IMR-90 (cell line): Measurements from ENCODE around the gene MSN. TPM values are rescaled to one million over a fixed set of nuclear protein-coding genes. Genes with fewer than 3 reads are reported as not detected.

Experiments used
- ATAC-seq: fragments of 200-7000 bp; cut with Tn5 transposase; 2 replicates; pipeline ENCODE4 v1.9.1; 2020; ENCODE audit warnings: low read depth, mild to moderate bottlenecking, moderate library complexity
- BruUV-seq: library from RNA; stranded (reverse); fragments of 400-500 nt; replicated peaks from 2 replicates; lab custom pipeline; 2021; lab: Mats Ljungman, UMichigan
- CTCF ChIA-PET: fragments of 300-600 bp; formaldehyde crosslinking; extraction: SDS; loops from one replicate; lab custom pipeline; 2021; ENCODE audit warnings: antibody characterized with exemption; lab: Yijun Ruan, JAX
- POLR2A ChIA-PET: fragments of 300-600 bp; sonication (Branson Sonifier 250); formaldehyde crosslinking; loops from one replicate; lab custom pipeline; 2022; ENCODE audit warnings: antibody characterized with exemption; ENCODE audit not compliant: unreplicated experiment; lab: Charles Lee
- DNase-seq: peaks from one replicate; pipeline ENCODE4 v3.0.0; 2013
- H2AFZ ChIP-seq: replicated peaks from 2 replicates; pipeline ENCODE3; 2013; ENCODE audit warnings: low read length, mild to moderate bottlenecking; ENCODE audit not compliant: poor library complexity
- H2AK5ac ChIP-seq: 2 replicates; pipeline ENCODE4 v1.6.1; 2013; ENCODE audit warnings: low read depth, low read length, inconsistent platforms
- H2AK9ac ChIP-seq: replicated peaks from 2 replicates; pipeline ENCODE3; 2013; ENCODE audit warnings: mild to moderate bottlenecking, low read depth, low read length, moderate library complexity; ENCODE audit not compliant: poor library complexity
- H2BK120ac ChIP-seq: 2 replicates; pipeline ENCODE4 v1.6.1; 2013; ENCODE audit warnings: low read depth, low read length, inconsistent platforms
- H2BK15ac ChIP-seq: 3 replicates; pipeline ENCODE4 v1.6.1; 2013; ENCODE audit warnings: low read depth, low read length, inconsistent platforms
- H2BK20ac ChIP-seq: 2 replicates; pipeline ENCODE4 v1.6.1; 2013; ENCODE audit warnings: low read depth, mild to moderate bottlenecking, inconsistent platforms, low read length, moderate library complexity
- H2BK5ac ChIP-seq: 2 replicates; pipeline ENCODE4 v1.6.1; 2013; ENCODE audit warnings: mild to moderate bottlenecking, low read depth, low read length, inconsistent platforms; ENCODE audit not compliant: poor library complexity, severe bottlenecking
- H3K14ac ChIP-seq: replicated peaks from 2 replicates; pipeline ENCODE4 v1.6.1; 2013; ENCODE audit warnings: low read depth, low read length, inconsistent platforms
- H3K18ac ChIP-seq: 2 replicates; pipeline ENCODE4 v1.6.1; 2013; ENCODE audit warnings: low read depth, low read length, control low read depth
- H3K23ac ChIP-seq: 2 replicates; pipeline ENCODE4 v1.6.1; 2013; ENCODE audit warnings: low read depth, low read length, inconsistent platforms
- H3K27ac ChIP-seq: 2 replicates; pipeline ENCODE4 v1.5.1; 2013; ENCODE audit warnings: mild to moderate bottlenecking, control low read depth, low read length; ENCODE audit not compliant: insufficient read depth
- H3K27me3 ChIP-seq: 2 replicates; pipeline ENCODE4 v1.6.1; 2013; ENCODE audit warnings: low read length; ENCODE audit not compliant: control insufficient read depth, insufficient read depth
- H3K36me3 ChIP-seq: 2 replicates; pipeline ENCODE4 v1.6.1; 2013; ENCODE audit warnings: low read length, mixed read lengths; ENCODE audit not compliant: control insufficient read depth, insufficient read depth
- H3K4ac ChIP-seq: 2 replicates; pipeline ENCODE4 v1.6.1; 2013; ENCODE audit warnings: low read depth, low read length, inconsistent platforms
- H3K4me1 ChIP-seq: 2 replicates; pipeline ENCODE4 v1.6.1; 2013; ENCODE audit warnings: low read length, mixed read lengths; ENCODE audit not compliant: control insufficient read depth, insufficient read depth
- H3K4me2 ChIP-seq: 2 replicates; pipeline ENCODE4 v1.6.1; 2013; ENCODE audit warnings: low read depth, mild to moderate bottlenecking, control low read depth, low read length, moderate library complexity
- H3K4me3 ChIP-seq: 2 replicates; pipeline ENCODE4 v1.5.1; 2013; ENCODE audit warnings: low read depth, mild to moderate bottlenecking, control low read depth, low read length, moderate library complexity; ENCODE audit not compliant: insufficient read depth
- H3K56ac ChIP-seq: 2 replicates; pipeline ENCODE4 v1.6.1; 2013; ENCODE audit warnings: low read length, inconsistent platforms; ENCODE audit not compliant: insufficient read depth; ENCODE audit errors: extremely low read depth
- H3K79me1 ChIP-seq, 2 experiments: 2 replicates each; pipeline ENCODE4 v1.6.1; 2013; ENCODE audit warnings: low read length in 2 of 2, inconsistent platforms in 1 of 2, low read depth in 1 of 2
- H3K9ac ChIP-seq: 2 replicates; pipeline ENCODE4 v1.6.1; 2013; ENCODE audit warnings: low read depth, low read length, control low read depth
- H3K9me1 ChIP-seq: 2 replicates; pipeline ENCODE4 v1.6.1; 2013; ENCODE audit warnings: low read length, inconsistent platforms; ENCODE audit not compliant: insufficient read depth
- H3K9me3 ChIP-seq: 2 replicates; pipeline ENCODE4 v1.6.1; 2013; ENCODE audit warnings: low read length; ENCODE audit not compliant: control insufficient read depth, insufficient read depth
- H4K20me1 ChIP-seq: 2 replicates; pipeline ENCODE4 v1.6.1; 2013; ENCODE audit warnings: low read length, inconsistent platforms; ENCODE audit not compliant: insufficient read depth
- H4K5ac ChIP-seq: 2 replicates; pipeline ENCODE4 v1.6.1; 2013; ENCODE audit warnings: mild to moderate bottlenecking, low read depth, low read length, control low read depth
- H4K8ac ChIP-seq, 2 experiments: 2 replicates each; pipeline ENCODE4 v1.6.1; 2013; ENCODE audit warnings: low read depth in 2 of 2, low read length in 2 of 2, control low read depth in 1 of 2, inconsistent platforms in 1 of 2
- H4K91ac ChIP-seq: 2 replicates; pipeline ENCODE4 v1.6.1; 2013; ENCODE audit warnings: low read depth, low read length, inconsistent platforms; ENCODE audit not compliant: insufficient read depth
- BHLHE40 ChIP-seq: fragments of 150-350 bp; IDR thresholded peaks from 2 replicates; pipeline ENCODE4 v1.6.1; 2016; ENCODE audit warnings: mild to moderate bottlenecking, low read depth, low read length
- CHD1 ChIP-seq: IDR thresholded peaks from 2 replicates; pipeline ENCODE4 v1.6.1; 2012; ENCODE audit warnings: low read depth, low read length, improper control_type of control experiment
- FOS ChIP-seq: fragments of 150-350 bp; IDR thresholded peaks from 2 replicates; pipeline ENCODE4 v1.6.1; 2016; ENCODE audit warnings: low read depth, low read length
- MAFK ChIP-seq: IDR thresholded peaks from 2 replicates; pipeline ENCODE4 v1.6.1; 2012; ENCODE audit warnings: low read depth, low read length, improper control_type of control experiment
- MXI1 ChIP-seq: IDR thresholded peaks from 2 replicates; pipeline ENCODE4 v1.6.1; 2012; ENCODE audit warnings: low read depth, mild to moderate bottlenecking, low read length, moderate library complexity, borderline replicate concordance
- NFE2L2 ChIP-seq: fragments of 150-350 bp; IDR thresholded peaks from 2 replicates; pipeline ENCODE4 v1.6.1; 2016; ENCODE audit warnings: low read depth, mild to moderate bottlenecking, low read length
- RFX5 ChIP-seq: IDR thresholded peaks from 2 replicates; pipeline ENCODE4 v1.8.0; 2012; ENCODE audit warnings: low read depth, mild to moderate bottlenecking, low read length, moderate library complexity
- SMC3 ChIP-seq: fragments of 150-350 bp; IDR thresholded peaks from 2 replicates; pipeline ENCODE4 v1.6.1; 2016; ENCODE audit warnings: low read depth, mild to moderate bottlenecking, antibody characterized with exemption, low read length, moderate library complexity
- WGBS, 2 experiments: methylation state at CpG; one replicate each; pipeline versions ENCODE4 v1.1.5 to v1.1.7; 2013; ENCODE audit warnings: missing lambda C conversion rate in 2 of 2; ENCODE audit not compliant: insufficient read length in 1 of 2; ENCODE audit errors: extremely low coverage in 2 of 2; 5-methylcytosine and 5-hydroxymethylcytosine counted together
- dilution Hi-C: fragments of 300-500 bp; cut with HindIII; formaldehyde crosslinking; loops from one replicate; pipeline ENCODE4 v1.14.3; 2018; ENCODE audit warnings: low sequenced_read_pairs; ENCODE audit not compliant: unreplicated experiment
- in situ Hi-C: fragments of 300-500 bp; cut with MboI; formaldehyde crosslinking; loops from 3 replicates; pipeline ENCODE4 v1.14.3; 2019; ENCODE audit warnings: low sequenced_read_pairs, inconsistent platforms, mixed read lengths
- intact Hi-C: fragments of 100-400 bp; cut with micrococcal nuclease; formaldehyde crosslinking; loops from 2 replicates; pipeline ENCODE4 v1.10.0; 2022
- polyA plus RNA-seq, 3 experiments: library from polyadenylated mRNA; depleted of rRNA; stranded (reverse); fragments of >200 nt; gene quantifications; 2 replicates each; pipeline ENCODE4 v1.2.3, GENCODE V29; 2012; ENCODE audit warnings: low replicate concordance in 1 of 3
- total RNA-seq: library from RNA; depleted of rRNA; stranded (reverse); fragments of >200 nt; gene quantifications from 2 replicates; pipeline ENCODE4 v1.2.3, GENCODE V29; 2012
- TF ChIP-seq, protein P1 (sequence below): fragments of 150-350 bp; IDR thresholded peaks from 2 replicates; pipeline ENCODE4 v1.6.1; 2017; ENCODE audit warnings: mild to moderate bottlenecking, antibody characterized with exemption, low read length, low read depth
- TF ChIP-seq, protein P2 (sequence below): conservative IDR thresholded peaks from 2 replicates; pipeline ENCODE4 v1.5.1; 2012; ENCODE audit warnings: mild to moderate bottlenecking, low read depth, low read length, improper control_type of control experiment
- TF ChIP-seq, protein P3 (sequence below): fragments of 150-350 bp; IDR thresholded peaks from 2 replicates; pipeline ENCODE4 v1.6.1; 2016; ENCODE audit warnings: low read depth, mild to moderate bottlenecking, low read length, moderate library complexity, borderline replicate concordance

The MSN gene
- total and polyA plus RNA-seq, 2 of the 4 experiments (the other 2 are of a cell fraction), result 422 to 619 TPM

DNA sequence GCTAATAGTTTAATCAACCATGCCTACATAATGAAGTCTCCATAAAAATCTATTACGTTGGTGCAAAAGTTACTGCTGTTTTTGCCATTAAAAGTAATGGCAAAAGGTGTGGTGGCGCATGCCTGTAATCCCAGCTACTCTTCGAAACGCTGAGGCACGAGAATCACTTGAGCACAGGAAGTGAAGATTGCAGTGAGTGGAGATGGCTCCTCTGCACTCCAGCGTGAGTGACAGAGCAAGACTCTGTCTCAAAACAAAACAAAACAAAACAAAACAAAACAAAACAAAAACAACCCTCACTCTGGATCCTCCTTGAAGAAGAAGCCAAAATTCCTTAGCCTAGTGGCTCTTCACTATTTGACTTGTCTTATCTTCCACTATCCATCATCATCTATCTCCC lies 78.0 kb downstream of the MSN start:
- ChIA-PET POLR2A (no interaction called here), CTCF (interaction anchor here (1.7 kb wide), 1 partner anchor 39 kb away, joined by 3 read pairs; no protein-coding TSS in a partner anchor)
- BruUV-seq, result no TSS peak
- no peak overlapping the region for H4K5ac ChIP-seq
- no peak overlapping the region for H2AK9ac ChIP-seq
- H3K23ac ChIP-seq, result no peak overlapping the region
- no peak overlapping the region for H3K27ac ChIP-seq
- no peak overlapping the region for H3K4me2 ChIP-seq
- ATAC-seq, result no peak
- H2BK20ac ChIP-seq, result no peak overlapping the region
- H4K8ac ChIP-seq, result no peak overlapping the region
- H3K14ac ChIP-seq, result no peak overlapping the region
- H3K79me1 ChIP-seq, result 0 out of 4 replicates have a peak, but pooled peaks cover under 1 to 4% of the 10 kb centered on the region in 2 experiments
- no peak overlapping the region for H2BK120ac ChIP-seq
- intact Hi-C loops, result no loop called here
- no peaks in the 10 kb centered on the region for H3K9me3 ChIP-seq
- H2BK5ac ChIP-seq, result no peak overlapping the region
- H3K18ac ChIP-seq, result no peak overlapping the region
- H3K9me1 ChIP-seq, result no peaks in the 10 kb centered on the region
- H3K4me1 ChIP-seq, result no peaks in the 10 kb centered on the region
- no peaks in the 10 kb centered on the region for H4K20me1 ChIP-seq
- no peak overlapping the region for H3K4ac ChIP-seq
- in situ Hi-C loops, result no loop called here
- no peak overlapping the region for H2BK15ac ChIP-seq
- no peak overlapping the region for H3K9ac ChIP-seq
- no peak overlapping the region for H4K91ac ChIP-seq
- TF ChIP-seq, protein P1, sequence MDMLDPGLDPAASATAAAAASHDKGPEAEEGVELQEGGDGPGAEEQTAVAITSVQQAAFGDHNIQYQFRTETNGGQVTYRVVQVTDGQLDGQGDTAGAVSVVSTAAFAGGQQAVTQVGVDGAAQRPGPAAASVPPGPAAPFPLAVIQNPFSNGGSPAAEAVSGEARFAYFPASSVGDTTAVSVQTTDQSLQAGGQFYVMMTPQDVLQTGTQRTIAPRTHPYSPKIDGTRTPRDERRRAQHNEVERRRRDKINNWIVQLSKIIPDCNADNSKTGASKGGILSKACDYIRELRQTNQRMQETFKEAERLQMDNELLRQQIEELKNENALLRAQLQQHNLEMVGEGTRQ, result no peak
- no peak for TF ChIP-seq MAFK
- TF ChIP-seq MXI1, result no peak
- TF ChIP-seq, protein P2, sequence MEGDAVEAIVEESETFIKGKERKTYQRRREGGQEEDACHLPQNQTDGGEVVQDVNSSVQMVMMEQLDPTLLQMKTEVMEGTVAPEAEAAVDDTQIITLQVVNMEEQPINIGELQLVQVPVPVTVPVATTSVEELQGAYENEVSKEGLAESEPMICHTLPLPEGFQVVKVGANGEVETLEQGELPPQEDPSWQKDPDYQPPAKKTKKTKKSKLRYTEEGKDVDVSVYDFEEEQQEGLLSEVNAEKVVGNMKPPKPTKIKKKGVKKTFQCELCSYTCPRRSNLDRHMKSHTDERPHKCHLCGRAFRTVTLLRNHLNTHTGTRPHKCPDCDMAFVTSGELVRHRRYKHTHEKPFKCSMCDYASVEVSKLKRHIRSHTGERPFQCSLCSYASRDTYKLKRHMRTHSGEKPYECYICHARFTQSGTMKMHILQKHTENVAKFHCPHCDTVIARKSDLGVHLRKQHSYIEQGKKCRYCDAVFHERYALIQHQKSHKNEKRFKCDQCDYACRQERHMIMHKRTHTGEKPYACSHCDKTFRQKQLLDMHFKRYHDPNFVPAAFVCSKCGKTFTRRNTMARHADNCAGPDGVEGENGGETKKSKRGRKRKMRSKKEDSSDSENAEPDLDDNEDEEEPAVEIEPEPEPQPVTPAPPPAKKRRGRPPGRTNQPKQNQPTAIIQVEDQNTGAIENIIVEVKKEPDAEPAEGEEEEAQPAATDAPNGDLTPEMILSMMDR, result no peak
- TF ChIP-seq SMC3, result no peak
- TF ChIP-seq RFX5, result no peak
- TF ChIP-seq, protein P3, sequence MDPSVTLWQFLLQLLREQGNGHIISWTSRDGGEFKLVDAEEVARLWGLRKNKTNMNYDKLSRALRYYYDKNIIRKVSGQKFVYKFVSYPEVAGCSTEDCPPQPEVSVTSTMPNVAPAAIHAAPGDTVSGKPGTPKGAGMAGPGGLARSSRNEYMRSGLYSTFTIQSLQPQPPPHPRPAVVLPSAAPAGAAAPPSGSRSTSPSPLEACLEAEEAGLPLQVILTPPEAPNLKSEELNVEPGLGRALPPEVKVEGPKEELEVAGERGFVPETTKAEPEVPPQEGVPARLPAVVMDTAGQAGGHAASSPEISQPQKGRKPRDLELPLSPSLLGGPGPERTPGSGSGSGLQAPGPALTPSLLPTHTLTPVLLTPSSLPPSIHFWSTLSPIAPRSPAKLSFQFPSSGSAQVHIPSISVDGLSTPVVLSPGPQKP, result no peak
- no peak for TF ChIP-seq BHLHE40
- no peak for TF ChIP-seq FOS
- TF ChIP-seq CHD1, result no peak
- TF ChIP-seq NFE2L2, result no peak
- no peak overlapping the region for H2AFZ ChIP-seq
- dilution Hi-C loops, result no loop called here
- no peak overlapping the region for H3K56ac ChIP-seq
- no peak overlapping the region for H2AK5ac ChIP-seq
- no CpG with 5 or more reads among the region's 6 CpGs for WGBS, 2 experiments
- H3K36me3 ChIP-seq, result peaks cover 10% of the 10 kb centered on the region
- no peak overlapping the region for H3K4me3 ChIP-seq
- DNase-seq, result no peak
- H3K27me3 ChIP-seq, result peaks cover 2% of the 10 kb centered on the region; the same call in 1 of the 2 replicates
